Calu3 (cell line): ENCODE data around the gene IRX1. TPM values are rescaled to one million over a fixed set of nuclear protein-coding genes. Genes with fewer than 3 reads are reported as not detected.

Experiments used
- BruUV-seq: library from RNA; stranded (reverse); fragments of 400-500 nt; replicated peaks from 2 replicates; lab custom pipeline; 2021; lab: Mats Ljungman, UMichigan
- CTCF ChIA-PET: fragments of 300-600 bp; sonication (Branson Sonifier 250); formaldehyde crosslinking; loops from one replicate; lab custom pipeline; 2022; ENCODE audit warnings: antibody characterized with exemption; lab: Charles Lee
- DNase-seq: peaks from one replicate; pipeline ENCODE4 v3.0.0; 2022
- H3K27ac Mint-ChIP-seq: one replicate; pipeline ENCODE4 v1.8.0; 2022; ENCODE audit warnings: mixed read lengths; ENCODE audit not compliant: unreplicated experiment
- H3K27me3 Mint-ChIP-seq: one replicate; pipeline ENCODE4 v1.8.0; 2022; ENCODE audit warnings: mixed read lengths; ENCODE audit not compliant: unreplicated experiment
- H3K36me3 Mint-ChIP-seq: one replicate; pipeline ENCODE4 v1.8.0; 2022; ENCODE audit warnings: mild to moderate bottlenecking, moderate library complexity, mixed read lengths; ENCODE audit not compliant: insufficient read depth, unreplicated experiment
- H3K4me1 Mint-ChIP-seq: one replicate; pipeline ENCODE4 v1.8.0; 2022; ENCODE audit warnings: mild to moderate bottlenecking, low read depth, mixed read lengths; ENCODE audit not compliant: unreplicated experiment
- H3K4me3 Mint-ChIP-seq: one replicate; pipeline ENCODE4 v1.8.0; 2022; ENCODE audit warnings: mild to moderate bottlenecking, low read depth, moderate library complexity, mixed read lengths; ENCODE audit not compliant: unreplicated experiment
- H3K9me3 Mint-ChIP-seq: one replicate; pipeline ENCODE4 v1.8.0; 2022; ENCODE audit warnings: low read depth, mixed read lengths; ENCODE audit not compliant: unreplicated experiment
- CTCF ChIP-seq: fragments of 200-600 bp; IDR thresholded peaks from one replicate; pipeline ENCODE4 v1.8.0; 2022; ENCODE audit warnings: antibody characterized with exemption; ENCODE audit not compliant: unreplicated experiment
- intact Hi-C: fragments of 100-400 bp; cut with micrococcal nuclease; formaldehyde crosslinking; loops from one replicate; pipeline ENCODE4 v1.10.0; 2022; ENCODE audit not compliant: unreplicated experiment
- total RNA-seq: library from RNA; stranded (reverse); gene quantifications from 2 replicates; pipeline ENCODE4 v1.2.3, GENCODE V29; 2022

The IRX1 gene
- total RNA-seq, 1 experiment from 2014 or later, result not detected

- intact Hi-C loops, result no loop called here
- BruUV-seq, result no TSS peak
- DNase-seq, result no peak
- Mint-ChIP-seq H3K36me3 (peaks cover 5% of the 10 kb centered on the region), H3K27ac (no peak overlapping the region), H3K4me3 (no peak overlapping the region), H3K27me3 (no peaks in the 10 kb centered on the region), H3K4me1 (no peaks in the 10 kb centered on the region), H3K9me3 (peaks cover 17% of the 10 kb centered on the region)
- CTCF ChIA-PET, result no interaction called here
- no peak for TF ChIP-seq CTCF
Observed at GRCh38 chr5:3604501-3604900, 8.9 kb downstream of the IRX1 start.

- H3K4me3 Mint-ChIP-seq, result no peak overlapping the region
- no peak for DNase-seq
- intact Hi-C loops, result no loop called here
- BruUV-seq, result no TSS peak
- H3K27me3 Mint-ChIP-seq, result no peaks in the 10 kb centered on the region
- H3K9me3 Mint-ChIP-seq, result peaks cover 18% of the 10 kb centered on the region
- TF ChIP-seq CTCF, result no peak
- CTCF ChIA-PET, result no interaction called here
- H3K36me3 Mint-ChIP-seq, result peaks cover 5% of the 10 kb centered on the region
- H3K4me1 Mint-ChIP-seq, result no peaks in the 10 kb centered on the region
- no peak overlapping the region for H3K27ac Mint-ChIP-seq
Observed at GRCh38 chr5:3605298-3606010, 9.8 kb downstream of the IRX1 start.

- H3K27me3 Mint-ChIP-seq, result no peaks in the 10 kb centered on the region
- no peak for DNase-seq
- no peak overlapping the region for H3K4me3 Mint-ChIP-seq
- intact Hi-C loops, result no loop called here
- H3K9me3 Mint-ChIP-seq, result peaks cover 16% of the 10 kb centered on the region
- CTCF ChIA-PET, result no interaction called here
- no peak for TF ChIP-seq CTCF
- no TSS peak for BruUV-seq
- no peaks in the 10 kb centered on the region for H3K4me1 Mint-ChIP-seq
- peaks cover 1% of the 10 kb centered on the region for H3K36me3 Mint-ChIP-seq
- H3K27ac Mint-ChIP-seq, result no peak overlapping the region
Observed at GRCh38 chr5:3606121-3606831, 10.6 kb downstream of the IRX1 start.

- H3K36me3 Mint-ChIP-seq, result no peaks in the 10 kb centered on the region
- CTCF ChIA-PET, result no interaction called here
- intact Hi-C loops, result no loop called here
- no peaks in the 10 kb centered on the region for H3K4me1 Mint-ChIP-seq
- no peak for DNase-seq
- H3K27me3 Mint-ChIP-seq, result no peaks in the 10 kb centered on the region
- no peak overlapping the region for H3K27ac Mint-ChIP-seq
- TF ChIP-seq CTCF, result no peak
- H3K9me3 Mint-ChIP-seq, result peaks cover 11% of the 10 kb centered on the region
- no peak overlapping the region for H3K4me3 Mint-ChIP-seq
- no TSS peak for BruUV-seq
Observed at GRCh38 chr5:3607541-3608181, 12.0 kb downstream of the IRX1 start.
